GM12864 (cell line): ENCODE data around the gene SLC22A9.

Source experiments
- DNase-seq: peaks from one replicate; pipeline ENCODE4 v3.0.0-alpha.2; 2011; ENCODE audit warnings: low read depth
- H3K4me3 ChIP-seq: 2 replicates; pipeline ENCODE4 v1.5.1; 2011; ENCODE audit warnings: mild to moderate bottlenecking, low read depth, low read length, control low read depth
- TF ChIP-seq, protein P1 (sequence below): IDR thresholded peaks from 2 replicates; pipeline ENCODE4 v1.5.1; 2011; ENCODE audit warnings: low read depth, mild to moderate bottlenecking, moderate library complexity, low read length, control low read depth, inconsistent platforms; ENCODE audit errors: missing control alignments

The SLC22A9 gene

DNA sequence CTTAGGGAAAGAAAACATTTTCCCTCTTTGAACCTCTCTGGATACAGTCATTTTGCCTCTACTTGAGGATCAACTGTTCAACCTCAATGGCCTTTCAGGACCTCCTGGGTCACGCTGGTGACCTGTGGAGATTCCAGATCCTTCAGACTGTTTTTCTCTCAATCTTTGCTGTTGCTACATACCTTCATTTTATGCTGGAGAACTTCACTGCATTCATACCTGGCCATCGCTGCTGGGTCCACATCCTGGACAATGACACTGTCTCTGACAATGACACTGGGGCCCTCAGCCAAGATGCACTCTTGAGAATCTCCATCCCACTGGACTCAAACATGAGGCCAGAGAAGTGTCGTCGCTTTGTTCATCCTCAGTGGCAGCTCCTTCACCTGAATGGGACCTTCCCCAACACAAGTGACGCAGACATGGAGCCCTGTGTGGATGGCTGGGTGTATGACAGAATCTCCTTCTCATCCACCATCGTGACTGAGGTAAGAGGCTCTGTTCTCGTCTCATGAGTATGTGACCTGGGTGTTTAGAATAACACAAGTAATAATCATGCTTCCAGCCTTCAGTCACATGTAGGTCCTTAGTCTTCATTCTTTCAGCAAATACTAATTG lies 495 bp downstream of the SLC22A9 start:
- no peak overlapping the region for H3K4me3 ChIP-seq
- TF ChIP-seq, protein P1, sequence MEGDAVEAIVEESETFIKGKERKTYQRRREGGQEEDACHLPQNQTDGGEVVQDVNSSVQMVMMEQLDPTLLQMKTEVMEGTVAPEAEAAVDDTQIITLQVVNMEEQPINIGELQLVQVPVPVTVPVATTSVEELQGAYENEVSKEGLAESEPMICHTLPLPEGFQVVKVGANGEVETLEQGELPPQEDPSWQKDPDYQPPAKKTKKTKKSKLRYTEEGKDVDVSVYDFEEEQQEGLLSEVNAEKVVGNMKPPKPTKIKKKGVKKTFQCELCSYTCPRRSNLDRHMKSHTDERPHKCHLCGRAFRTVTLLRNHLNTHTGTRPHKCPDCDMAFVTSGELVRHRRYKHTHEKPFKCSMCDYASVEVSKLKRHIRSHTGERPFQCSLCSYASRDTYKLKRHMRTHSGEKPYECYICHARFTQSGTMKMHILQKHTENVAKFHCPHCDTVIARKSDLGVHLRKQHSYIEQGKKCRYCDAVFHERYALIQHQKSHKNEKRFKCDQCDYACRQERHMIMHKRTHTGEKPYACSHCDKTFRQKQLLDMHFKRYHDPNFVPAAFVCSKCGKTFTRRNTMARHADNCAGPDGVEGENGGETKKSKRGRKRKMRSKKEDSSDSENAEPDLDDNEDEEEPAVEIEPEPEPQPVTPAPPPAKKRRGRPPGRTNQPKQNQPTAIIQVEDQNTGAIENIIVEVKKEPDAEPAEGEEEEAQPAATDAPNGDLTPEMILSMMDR, result no peak
- DNase-seq, result no peak

GRCh38 chr11:63371396-63371795 lies 1.8 kb downstream of the SLC22A9 start:
- no peak overlapping the region for H3K4me3 ChIP-seq
- TF ChIP-seq, protein P1, result no peak
- DNase-seq, result no peak

DNA sequence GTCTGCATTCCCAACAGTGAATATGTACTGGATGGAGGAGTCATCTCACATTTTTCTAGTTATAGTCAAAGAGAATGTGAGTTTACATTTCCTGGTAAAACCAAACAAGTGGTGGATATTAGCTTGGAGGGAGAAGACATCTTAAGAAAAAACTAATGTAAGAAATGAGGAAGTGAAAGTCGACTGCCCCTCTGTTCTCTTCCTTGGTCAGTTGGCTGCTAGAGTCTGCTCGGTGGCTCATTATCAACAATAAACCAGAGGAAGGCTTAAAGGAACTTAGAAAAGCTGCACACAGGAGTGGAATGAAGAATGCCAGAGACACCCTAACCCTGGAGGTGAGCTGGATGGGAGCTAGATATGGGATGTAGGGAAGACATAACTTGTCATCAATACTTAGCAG lies 5.8 kb downstream of the SLC22A9 start:
- no peak overlapping the region for H3K4me3 ChIP-seq
- TF ChIP-seq, protein P1, result no peak
- DNase-seq, result no peak

DNA sequence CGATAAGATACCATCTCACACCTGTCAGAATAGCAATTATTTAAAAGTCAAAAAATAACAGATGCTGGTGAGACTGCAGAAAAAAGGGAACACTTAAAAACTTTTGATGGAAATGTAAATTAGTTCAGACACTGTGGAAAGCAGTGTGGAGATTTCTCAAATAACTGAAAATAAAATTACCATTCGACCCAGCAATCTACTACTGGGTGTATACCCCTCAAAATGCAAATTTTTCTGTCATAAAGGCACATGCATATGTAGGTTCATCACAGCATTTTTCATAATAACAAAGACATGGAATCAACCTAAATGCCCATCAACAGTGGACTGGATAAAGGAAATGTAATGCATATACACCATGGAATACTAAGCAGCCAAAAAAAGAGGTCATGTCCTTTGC lies 10.5 kb downstream of the SLC22A9 start:
- DNase-seq, result no peak
- TF ChIP-seq, protein P1, result no peak
- no peak overlapping the region for H3K4me3 ChIP-seq

GRCh38 chr11:63395697-63396096 lies 26.1 kb downstream of the SLC22A9 start:
- DNase-seq, result no peak
- H3K4me3 ChIP-seq, result no peak overlapping the region
- TF ChIP-seq, protein P1, result no peak

GRCh38 chr11:63404161-63404935 lies 34.8 kb downstream of the SLC22A9 start:
- TF ChIP-seq, protein P1, result no peak
- H3K4me3 ChIP-seq, result no peak overlapping the region
- no peak for DNase-seq

- DNase-seq, result no peak
- TF ChIP-seq, protein P1, result no peak
- H3K4me3 ChIP-seq, result no peak overlapping the region
Measured at GRCh38 chr11:63405114-63405513, 35.5 kb downstream of the SLC22A9 start.
